Ovary (tissue), 9 donors: Measurements from ENCODE around the gene ZNF43. TPM values are rescaled to one million over a fixed set of nuclear protein-coding genes. Genes with fewer than 3 reads are reported as not detected.
"Not testable (repeated sequence)": the region's sequence is repeated elsewhere in the genome, so short reads cannot be mapped to it uniquely, and the experiment has no call there.

Source experiments
- DNase-seq, 5 donors: peaks; one replicate each; pipeline ENCODE4 v3.0.0-alpha.2; 2019 to 2020
- H3K27ac ChIP-seq, 2 donors: fragments of 200-600 bp; one replicate each; pipeline versions ENCODE4 v1.5.1 to v1.8.0; 2019 to 2022
- H3K27me3 ChIP-seq: fragments of 200-600 bp; one replicate; pipeline ENCODE4 v1.8.0; 2022
- H3K36me3 ChIP-seq: fragments of 200-600 bp; sonication (generic); one replicate; pipeline ENCODE4 v1.5.1; 2019
- H3K4me1 ChIP-seq: one replicate; pipeline ENCODE4 v1.8.1; 2013; ENCODE audit warnings: mild to moderate bottlenecking, moderate library complexity; ENCODE audit not compliant: insufficient read depth
- H3K4me3 ChIP-seq: fragments of 200-600 bp; sonication (generic); one replicate; pipeline ENCODE4 v1.5.1; 2017
- H3K9me3 ChIP-seq, 2 donors: fragments of 200-600 bp in 1 of 2; sonication (generic) in 1 of 2; one replicate each; pipeline versions ENCODE4 v1.5.1 to v1.8.1; 2013 to 2019; ENCODE audit warnings: mild to moderate bottlenecking in 1 of 2, moderate library complexity in 1 of 2
- CTCF ChIP-seq, 3 donors: fragments of 450-650 bp in 2 of 3; fragments of 200-600 bp in 1 of 3; IDR thresholded peaks; one replicate each; pipeline versions ENCODE4 v1.5.1 to v1.8.0; 2016 to 2022; ENCODE audit warnings: antibody characterized with exemption in 3 of 3, mild to moderate bottlenecking in 1 of 3
- EP300 ChIP-seq: sonication (generic); formaldehyde crosslinking; IDR thresholded peaks from one replicate; pipeline ENCODE4 v1.6.1; 2017; ENCODE audit warnings: antibody characterized with exemption
- POLR2A ChIP-seq: fragments of 450-650 bp; IDR thresholded peaks from one replicate; pipeline ENCODE4 v1.6.1; 2017; ENCODE audit warnings: antibody characterized with exemption, mild to moderate bottlenecking, moderate library complexity
- WGBS, 3 donors: extraction: QIAGEN DNeasy Blood & Tissue Kit in 1 of 3; methylation state at CpG; one replicate each; pipeline versions ENCODE4 v1.1.5 to v1.1.7; 2013 to 2017; 5-methylcytosine and 5-hydroxymethylcytosine counted together
- intact Hi-C, 4 donors: fragments of 100-400 bp; cut with DNase I; formaldehyde crosslinking; loops; one replicate each; pipeline versions ENCODE4 v1.11.0 to v1.15.1; 2022 to 2023
- polyA plus RNA-seq, 2 donors: library from polyadenylated mRNA; stranded (reverse); fragments of 200-250 nt in 1 of 2; fragments of 350-450 nt in 1 of 2; fragmentation: Illumina TruSeq in 1 of 2; extraction: RNeasy Lipid Tissue Mini Kit (QIAGEN cat#74804) in 1 of 2; gene quantifications; one replicate each; pipeline ENCODE4 v1.2.3, GENCODE V29; 2013 to 2014
- total RNA-seq, 7 donors: library from RNA; depleted of rRNA in 2 of 7; stranded (reverse); fragments of >200 nt in 2 of 7; fragmentation: NEBNext Ultra II Directional in 3 of 7; extraction: Animal tissue kit (Norgen Biotek cat#: 25700) in 3 of 7; gene quantifications; one replicate each; pipeline versions ENCODE4 v1.1.0 to v1.2.4, GENCODE V29; 2016 to 2023
- donor health status: DM: no; HTN: no; CAD: no; lungs with moderate emphysema.
- donor health status: DM: no; HTN: no; CAD: no.
- donor health status: Bipolar disorder and iron deficiency.
- donor health status: DM: yes; HTN: yes; CAD: no.
- donor health status: DM: no; HTN: no; CAD: no.
- donor health status: DM: yes; HTN: yes; CAD: no.

Gene ZNF43
- total and polyA plus RNA-seq, 9 donors: 10.8 to 31.2 (median 22.7) TPM

GRCh38 chr19:21877976-21878375, 42.0 kb upstream of the ZNF43 start:
- intact Hi-C loops: no loop called here

GRCh38 chr19:21876608-21877007, 40.6 kb upstream of the ZNF43 start:
- not testable (repeated sequence) for DNase-seq, H3K4me1 ChIP-seq, H3K27ac ChIP-seq

More at GRCh38 chr19:21877976-21878375, 42.0 kb upstream of the ZNF43 start:
- no peak for TF ChIP-seq CTCF (IDR thresholded peaks at IDR 0.05)
- no peak for TF ChIP-seq POLR2A
- TF ChIP-seq EP300: no peak
- no peak for DNase-seq
- no peak overlapping the region for H3K4me3 ChIP-seq
- no peaks in the 10 kb centered on the region for H3K36me3 ChIP-seq
- no peaks in the 10 kb centered on the region for H3K4me1 ChIP-seq
- no peak overlapping the region for H3K27ac ChIP-seq
- no peaks in the 10 kb centered on the region for H3K27me3 ChIP-seq
- no peaks in the 10 kb centered on the region for H3K9me3 ChIP-seq
- 81 to 87% (median 86%) methylated on average over 2 of the region's 2 CpGs for WGBS, 3 donors

GRCh38 chr19:21856773-21857514, 21.0 kb upstream of the ZNF43 start:
- H3K9me3 ChIP-seq: no peaks in the 10 kb centered on the region
- H3K4me3 ChIP-seq: no peak overlapping the region
- no peaks in the 10 kb centered on the region for H3K27me3 ChIP-seq
- no peaks in the 10 kb centered on the region for H3K4me1 ChIP-seq
- 27 to 35% (median 30%) methylated on average over 9 of the region's 9 CpGs for WGBS, 3 donors
- TF ChIP-seq POLR2A (no peak), EP300 (no peak), CTCF (IDR thresholded peaks at IDR 0.05) (no peak)
- H3K27ac ChIP-seq: no peak overlapping the region
- DNase-seq: no peak
- intact Hi-C loops: no loop called here
- no peaks in the 10 kb centered on the region for H3K36me3 ChIP-seq

More at GRCh38 chr19:21876608-21877007, 40.6 kb upstream of the ZNF43 start:
- H3K27me3 ChIP-seq, H3K36me3 ChIP-seq, intact Hi-C loops, H3K9me3 ChIP-seq, H3K4me3 ChIP-seq: not testable (repeated sequence)
- WGBS, 3 donors: 87 to 92% (median 87%) methylated on average over 4 to 7 of the region's 7 CpGs

- TF ChIP-seq EP300: no peak
- TF ChIP-seq CTCF (IDR thresholded peaks at IDR 0.05): no peak
- TF ChIP-seq POLR2A: no peak
- H3K27ac ChIP-seq: peak overlapping the region in 1 of 2 donors; percentile 54
- H3K4me3 ChIP-seq: peak overlapping the region; percentile 72
- H3K36me3 ChIP-seq: no peaks in the 10 kb centered on the region
- no peaks in the 10 kb centered on the region for H3K27me3 ChIP-seq
- intact Hi-C loops: no loop called here
- peaks cover 7% of the 10 kb centered on the region for H3K4me1 ChIP-seq
- 0% methylated on average over 38 to 44 of the region's 44 CpGs for WGBS, 3 donors
- DNase-seq: peak; percentile 91 to 95 (median 94)
- no peaks in the 10 kb centered on the region for H3K9me3 ChIP-seq
These were observed 15.8 kb upstream of the ZNF43 start for GRCh38 chr19:21851596-21852345.
